Stimulated activated effector memory CD8-positive, alpha-beta T cell treated with anti-CD3 and anti-CD28 coated beads, Interleukin-12 subunit alpha, Interleukin-12 subunit beta, amount 100 ng/mL, for 72 hours (primary cell): Measurements from ENCODE around the gene TBX4.
A peak's percentile ranks its signal among the peaks of the same experiment; 100 is the strongest.

Experiments used
- ATAC-seq: fragments of 150-1000 bp; cut with Tn5 transposase; 2 replicates; pipeline ENCODE4 v1.10.0; 2021
- DNase-seq, 2 donors: peaks; one replicate each; pipeline ENCODE4 v3.0.0; 2021 to 2022; ENCODE audit warnings: low spot score in 2 of 2
- H3K27ac Mint-ChIP-seq: one replicate; pipeline ENCODE4 v1.8.0; 2022; ENCODE audit warnings: mild to moderate bottlenecking, mixed read lengths
- H3K36me3 Mint-ChIP-seq: one replicate; pipeline ENCODE4 v1.8.0; 2022; ENCODE audit warnings: mild to moderate bottlenecking, mixed read lengths
- H3K4me1 Mint-ChIP-seq: one replicate; pipeline ENCODE4 v1.8.0; 2022; ENCODE audit warnings: mixed read lengths
- H3K4me3 Mint-ChIP-seq: one replicate; pipeline ENCODE4 v1.8.0; 2022; ENCODE audit warnings: mild to moderate bottlenecking, mixed read lengths
- H3K9me3 Mint-ChIP-seq: one replicate; pipeline ENCODE4 v1.8.0; 2022; ENCODE audit warnings: mixed read lengths

Gene TBX4

DNA sequence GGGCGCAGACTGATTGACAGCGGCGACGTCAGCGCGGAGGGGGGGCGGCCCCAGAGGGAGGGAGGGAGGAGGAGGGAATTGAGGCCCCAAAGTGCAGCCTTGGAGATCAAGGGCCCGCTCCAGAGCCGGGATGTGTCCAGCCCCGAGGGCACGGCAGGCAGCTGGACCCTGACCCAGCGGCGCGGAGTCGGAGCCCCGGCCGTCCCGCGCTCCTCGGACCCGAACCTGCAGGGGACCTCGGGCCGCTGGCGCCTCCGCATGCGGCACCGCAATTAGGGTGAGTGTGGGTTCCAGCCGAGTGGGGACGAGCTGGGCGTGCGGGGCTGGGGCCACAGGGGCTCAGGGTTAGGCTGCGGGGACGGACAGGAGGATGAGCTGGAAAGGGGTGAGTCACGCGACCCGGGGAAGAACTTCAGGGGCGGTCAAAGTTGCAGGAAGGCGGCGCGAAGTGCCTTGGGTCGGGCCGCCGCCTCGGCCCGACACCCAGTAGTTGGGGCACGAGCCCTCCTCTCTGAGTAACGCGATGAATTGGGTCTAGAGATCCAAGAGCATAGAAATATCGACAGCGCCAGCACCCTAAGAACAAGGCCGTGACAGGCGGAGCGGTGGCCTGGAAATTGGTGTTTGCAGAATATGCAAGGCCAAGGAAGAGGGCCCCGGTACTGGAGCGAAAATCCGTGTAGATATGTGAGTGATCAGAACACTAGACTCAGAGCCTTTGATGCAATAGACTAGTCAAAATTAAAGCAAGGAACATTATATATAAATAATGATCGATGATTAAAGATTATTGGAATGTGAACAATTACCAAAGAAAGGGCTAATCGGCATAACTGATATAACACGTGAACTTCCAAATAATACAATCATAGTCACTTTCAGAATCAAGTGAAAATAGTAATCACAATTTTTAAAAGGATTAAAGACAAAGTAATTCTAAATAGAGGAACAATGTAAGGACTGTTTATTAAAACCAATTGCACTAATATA is at the start of gene TBX4:
Gene TBX4 (plus strand): TSS at position 122 of the 990 bp plus-strand sequence. CDS start 4,069 bp downstream, outside the sequence.
- Mint-ChIP-seq H3K4me1 (peaks cover 33% of the 10 kb centered on the region), H3K27ac (no peak within 1 kb of the TSS), H3K4me3 (peak within 1 kb of the TSS; percentile 44), H3K9me3 (no peaks in the 10 kb centered on the region), H3K36me3 (no peaks in the 10 kb centered on the region)
- ATAC-seq (no peak), DNase-seq (peak in 1 of 2 donors; percentile 50)

DNA sequence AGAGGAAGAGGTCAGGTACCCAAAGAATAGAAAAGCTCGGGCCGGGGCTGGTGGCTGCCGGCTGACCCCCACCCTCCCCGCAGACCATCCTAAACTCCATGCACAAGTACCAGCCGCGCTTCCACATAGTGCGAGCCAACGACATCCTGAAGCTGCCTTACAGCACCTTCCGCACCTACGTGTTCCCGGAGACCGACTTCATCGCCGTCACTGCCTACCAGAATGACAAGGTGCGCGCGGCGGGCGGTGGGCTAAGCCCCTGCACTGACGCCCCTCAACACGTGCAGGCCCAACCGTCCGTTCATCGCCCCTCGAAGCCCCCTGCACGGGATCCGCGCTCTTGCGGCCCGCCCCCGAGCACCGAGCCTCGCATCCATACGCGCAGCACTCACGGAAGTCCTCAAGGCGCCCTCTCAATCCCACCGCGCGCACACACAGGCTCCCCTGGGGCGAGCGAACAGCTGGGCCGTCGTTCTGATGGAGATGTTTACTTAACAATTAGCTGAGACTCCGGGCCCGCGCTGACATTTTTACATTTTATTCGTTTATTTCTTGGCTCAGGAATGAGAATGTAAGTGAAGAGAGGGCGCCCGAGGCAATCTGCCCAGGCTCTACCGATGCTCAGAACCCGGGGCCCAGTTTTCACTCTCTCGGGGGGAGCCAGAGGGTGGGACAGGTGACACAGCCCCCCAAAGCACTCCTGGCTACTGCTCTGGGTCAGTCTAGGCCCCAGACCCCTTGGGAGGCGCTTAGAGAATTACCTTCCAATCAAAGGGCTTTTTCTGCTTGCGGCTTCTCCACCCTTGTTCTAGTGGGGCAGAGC is 49.0 kb upstream of the TBX4 start:
- DNase-seq (peak in 1 of 2 donors; percentile 67), ATAC-seq (peak; percentile 20)
- H3K4me1 Mint-ChIP-seq, result peaks cover 33% of the 10 kb centered on the region
- H3K9me3 Mint-ChIP-seq, result no peaks in the 10 kb centered on the region
- H3K27ac Mint-ChIP-seq, result no peak overlapping the region
- H3K36me3 Mint-ChIP-seq, result no peaks in the 10 kb centered on the region
- H3K4me3 Mint-ChIP-seq, result peak overlapping the region; percentile 61

DNA sequence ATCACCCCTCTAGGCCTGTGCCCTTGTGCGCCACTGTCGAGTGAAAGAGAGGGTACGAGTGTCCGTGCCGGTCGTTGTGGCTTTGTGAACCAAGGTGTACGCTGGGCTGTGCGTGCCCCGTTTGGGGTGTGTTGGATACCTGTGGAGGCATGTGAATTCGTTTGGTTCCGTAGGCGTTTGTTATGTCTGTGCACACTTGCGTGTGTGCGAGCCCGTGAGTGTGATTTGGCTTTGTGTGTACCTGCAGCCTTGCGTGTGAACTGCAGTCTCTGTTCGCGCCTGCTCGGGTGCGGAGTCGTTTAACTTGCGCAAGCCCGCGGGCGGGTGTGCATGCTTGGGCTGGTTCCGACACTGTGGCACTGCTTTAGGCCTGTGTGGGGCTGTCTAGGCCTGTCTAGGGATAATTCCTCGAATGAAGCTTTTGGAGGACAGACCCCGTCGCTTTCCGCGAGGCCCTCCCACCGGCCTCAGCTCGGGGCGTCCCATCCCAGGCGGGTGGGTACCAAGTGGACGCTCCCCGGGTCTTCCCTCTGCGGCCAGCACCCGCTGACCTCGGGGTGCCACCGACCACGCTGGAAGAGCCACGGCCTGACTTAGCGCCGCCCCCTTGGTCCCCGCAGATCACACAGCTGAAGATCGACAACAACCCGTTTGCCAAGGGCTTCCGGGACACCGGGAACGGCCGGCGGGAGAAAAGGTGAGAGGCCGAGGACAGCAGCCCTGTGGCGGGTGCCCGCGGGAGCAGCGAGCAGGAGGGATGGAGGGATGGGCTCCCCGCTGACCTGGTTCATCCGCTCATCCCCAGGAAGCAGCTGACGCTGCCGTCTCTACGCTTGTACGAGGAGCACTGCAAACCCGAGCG is 48.2 kb upstream of the TBX4 start:
- DNase-seq, result peak in 1 of 2 donors; percentile 61
- Mint-ChIP-seq H3K27ac (no peak overlapping the region), H3K36me3 (no peaks in the 10 kb centered on the region), H3K4me1 (peaks cover 36% of the 10 kb centered on the region), H3K4me3 (peak overlapping the region; percentile 61), H3K9me3 (no peaks in the 10 kb centered on the region)
- no peak for ATAC-seq

DNA sequence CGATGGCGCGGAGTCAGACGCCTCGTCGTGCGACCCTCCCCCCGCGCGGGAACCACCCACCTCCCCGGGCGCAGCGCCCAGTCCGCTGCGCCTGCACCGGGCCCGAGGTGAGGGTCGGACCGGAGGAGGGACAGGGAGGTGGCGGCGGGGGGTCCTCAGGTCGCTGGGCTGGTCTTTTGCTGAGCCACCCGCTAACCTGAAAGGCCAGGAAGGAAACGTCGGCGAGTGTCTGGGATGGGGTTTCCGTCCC is 47.6 kb upstream of the TBX4 start:
- no peak for DNase-seq
- peak overlapping the region; percentile 61 for H3K4me3 Mint-ChIP-seq

DNA sequence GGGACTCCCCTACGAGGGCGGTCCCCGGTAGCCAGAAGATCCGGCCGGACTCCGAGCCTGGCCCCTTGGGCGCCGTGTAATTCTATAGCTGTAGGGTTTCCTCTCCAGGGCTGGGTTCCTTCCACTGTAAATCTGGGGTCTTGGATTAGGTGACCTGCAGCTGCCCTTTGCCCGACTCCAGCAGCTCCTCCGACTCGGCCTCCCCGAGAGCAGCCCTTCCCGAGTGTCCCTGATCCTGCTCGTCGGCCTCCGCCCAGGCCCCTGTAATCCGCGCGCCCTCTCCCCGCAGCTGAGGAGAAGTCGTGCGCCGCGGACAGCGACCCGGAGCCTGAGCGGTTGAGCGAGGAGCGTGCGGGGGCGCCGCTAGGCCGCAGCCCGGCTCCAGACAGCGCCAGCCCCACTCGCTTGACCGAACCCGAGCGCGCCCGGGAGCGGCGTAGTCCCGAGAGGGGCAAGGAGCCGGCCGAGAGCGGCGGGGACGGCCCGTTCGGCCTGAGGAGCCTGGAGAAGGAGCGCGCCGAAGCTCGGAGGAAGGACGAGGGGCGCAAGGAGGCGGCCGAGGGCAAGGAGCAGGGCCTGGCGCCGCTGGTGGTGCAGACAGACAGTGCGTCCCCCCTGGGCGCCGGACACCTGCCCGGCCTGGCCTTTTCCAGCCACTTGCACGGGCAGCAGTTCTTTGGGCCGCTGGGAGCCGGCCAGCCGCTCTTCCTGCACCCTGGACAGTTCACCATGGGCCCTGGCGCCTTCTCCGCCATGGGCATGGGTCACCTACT is 47.1 kb upstream of the TBX4 start:
- H3K4me1 Mint-ChIP-seq, result peaks cover 40% of the 10 kb centered on the region
- ATAC-seq, result no peak
- H3K36me3 Mint-ChIP-seq, result no peaks in the 10 kb centered on the region
- H3K9me3 Mint-ChIP-seq, result no peaks in the 10 kb centered on the region
- H3K27ac Mint-ChIP-seq, result no peak overlapping the region
- H3K4me3 Mint-ChIP-seq, result peak overlapping the region; percentile 61
- peak in 1 of 2 donors; percentile 64 for DNase-seq

More for the DNA sequence above, 47.6 kb upstream of the TBX4 start:
- Mint-ChIP-seq H3K9me3 (no peaks in the 10 kb centered on the region), H3K27ac (no peak overlapping the region), H3K4me1 (peaks cover 37% of the 10 kb centered on the region), H3K36me3 (no peaks in the 10 kb centered on the region)
- no peak for ATAC-seq

DNA sequence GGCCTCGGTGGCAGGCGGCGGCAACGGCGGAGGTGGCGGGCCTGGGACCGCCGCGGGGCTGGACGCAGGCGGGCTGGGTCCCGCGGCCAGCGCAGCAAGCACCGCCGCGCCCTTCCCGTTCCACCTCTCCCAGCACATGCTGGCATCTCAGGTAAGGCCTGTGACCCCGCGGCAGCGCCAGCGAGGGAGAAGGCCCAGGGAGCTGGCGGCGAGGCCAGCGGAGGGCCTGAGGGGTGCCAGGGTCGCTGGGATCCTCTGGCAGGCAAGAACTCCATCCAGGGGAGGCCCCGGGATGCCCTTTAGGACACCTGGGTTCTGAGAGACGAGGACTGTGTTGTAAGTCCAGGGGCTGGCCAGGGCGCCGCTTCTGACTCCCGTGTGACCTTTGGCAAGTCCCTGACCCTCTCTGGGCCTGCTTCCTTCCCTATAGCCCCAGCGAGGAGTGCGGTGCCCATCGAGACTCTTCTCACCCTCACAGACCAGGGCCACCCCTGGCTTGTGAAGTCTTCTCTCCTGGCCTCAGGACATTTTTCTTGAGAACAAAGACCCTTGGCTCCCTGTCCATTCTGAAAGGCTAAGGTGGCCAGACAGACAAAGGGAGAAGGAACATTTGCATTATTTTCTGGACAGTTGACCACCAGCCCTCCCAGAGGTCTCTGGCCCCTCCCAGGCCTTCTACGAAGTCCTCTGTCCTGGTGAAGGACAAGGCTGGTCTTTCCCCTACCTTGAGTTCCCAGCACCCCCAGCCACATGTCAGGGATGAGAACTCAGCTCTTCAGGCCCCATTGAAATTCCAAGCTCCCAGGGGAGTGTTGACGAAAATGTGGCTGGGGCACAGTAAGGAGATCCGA is 46.3 kb upstream of the TBX4 start:
- no peak for DNase-seq
- no peak overlapping the region for H3K27ac Mint-ChIP-seq
- no peaks in the 10 kb centered on the region for H3K36me3 Mint-ChIP-seq
- no peak overlapping the region for H3K4me3 Mint-ChIP-seq
- H3K9me3 Mint-ChIP-seq, result no peaks in the 10 kb centered on the region
- ATAC-seq, result no peak
- peaks cover 48% of the 10 kb centered on the region for H3K4me1 Mint-ChIP-seq

DNA sequence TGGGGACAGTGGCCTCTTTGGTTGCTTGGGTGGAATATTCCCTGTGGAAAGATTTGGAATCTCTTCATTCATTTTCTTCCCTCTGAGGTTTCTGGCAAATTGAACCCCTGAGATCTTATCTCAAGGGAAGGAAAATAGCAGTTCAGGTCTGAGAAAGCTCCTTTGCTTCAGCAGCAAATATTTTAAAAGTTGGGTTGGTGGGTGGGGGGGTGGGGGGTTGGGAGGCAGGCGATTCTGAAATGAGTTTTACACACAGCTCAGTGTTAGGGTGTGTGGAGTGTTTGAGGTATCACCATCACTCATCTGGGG is 45.7 kb upstream of the TBX4 start:
- ATAC-seq (no peak), DNase-seq (no peak)
- Mint-ChIP-seq H3K27ac (no peak overlapping the region), H3K36me3 (no peaks in the 10 kb centered on the region), H3K4me3 (no peak overlapping the region), H3K4me1 (peaks cover 42% of the 10 kb centered on the region), H3K9me3 (no peaks in the 10 kb centered on the region)

DNA sequence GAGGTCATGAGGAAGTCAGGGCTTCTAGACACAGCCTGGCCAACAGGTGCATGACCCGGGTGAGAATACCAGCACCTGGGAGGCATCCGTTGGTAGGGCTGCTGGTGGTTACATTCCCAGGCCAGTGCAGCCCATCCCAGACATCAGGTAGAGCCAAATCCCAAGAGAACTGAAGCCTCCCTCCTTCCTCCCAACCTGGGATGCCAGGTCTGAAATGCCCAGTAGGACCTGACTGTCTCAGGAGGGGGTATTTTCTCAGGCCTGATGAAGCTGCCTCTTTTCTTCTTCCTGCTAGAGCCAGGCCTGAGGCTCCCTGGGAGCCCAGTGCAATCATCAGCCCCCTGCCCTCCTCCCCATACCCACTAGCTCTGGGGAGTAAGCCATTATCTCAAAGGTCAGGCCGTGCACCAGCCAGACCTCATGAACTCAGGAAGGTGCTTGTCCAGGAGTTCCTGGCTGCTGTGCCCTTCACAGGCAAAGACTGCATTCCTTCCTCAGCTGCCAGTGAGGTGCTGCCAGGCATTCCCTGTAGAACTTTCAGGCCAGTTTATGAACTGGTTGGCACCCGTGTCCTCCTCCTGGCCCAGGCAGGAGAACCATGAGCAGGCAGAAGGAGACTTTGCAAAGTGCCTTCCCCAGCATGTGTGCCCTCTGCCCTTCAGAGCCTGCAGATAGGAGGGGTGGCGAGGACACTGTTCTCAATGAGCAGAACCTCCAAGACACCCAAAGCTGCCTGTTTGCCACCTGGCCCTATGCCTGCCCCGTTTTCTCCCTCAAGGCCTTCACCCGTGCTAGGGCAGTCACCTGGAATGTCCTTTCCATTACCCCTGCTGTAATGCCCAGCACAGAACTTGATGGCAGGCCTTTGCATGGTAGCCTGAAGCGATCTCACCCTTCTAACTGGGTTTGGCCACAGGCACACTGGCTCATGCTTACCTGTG is 45.0 kb upstream of the TBX4 start:
- no peaks in the 10 kb centered on the region for H3K9me3 Mint-ChIP-seq
- H3K36me3 Mint-ChIP-seq, result no peaks in the 10 kb centered on the region
- H3K27ac Mint-ChIP-seq, result no peak overlapping the region
- ATAC-seq, result no peak
- no peak overlapping the region for H3K4me3 Mint-ChIP-seq
- DNase-seq, result no peak
- H3K4me1 Mint-ChIP-seq, result peaks cover 41% of the 10 kb centered on the region

DNA sequence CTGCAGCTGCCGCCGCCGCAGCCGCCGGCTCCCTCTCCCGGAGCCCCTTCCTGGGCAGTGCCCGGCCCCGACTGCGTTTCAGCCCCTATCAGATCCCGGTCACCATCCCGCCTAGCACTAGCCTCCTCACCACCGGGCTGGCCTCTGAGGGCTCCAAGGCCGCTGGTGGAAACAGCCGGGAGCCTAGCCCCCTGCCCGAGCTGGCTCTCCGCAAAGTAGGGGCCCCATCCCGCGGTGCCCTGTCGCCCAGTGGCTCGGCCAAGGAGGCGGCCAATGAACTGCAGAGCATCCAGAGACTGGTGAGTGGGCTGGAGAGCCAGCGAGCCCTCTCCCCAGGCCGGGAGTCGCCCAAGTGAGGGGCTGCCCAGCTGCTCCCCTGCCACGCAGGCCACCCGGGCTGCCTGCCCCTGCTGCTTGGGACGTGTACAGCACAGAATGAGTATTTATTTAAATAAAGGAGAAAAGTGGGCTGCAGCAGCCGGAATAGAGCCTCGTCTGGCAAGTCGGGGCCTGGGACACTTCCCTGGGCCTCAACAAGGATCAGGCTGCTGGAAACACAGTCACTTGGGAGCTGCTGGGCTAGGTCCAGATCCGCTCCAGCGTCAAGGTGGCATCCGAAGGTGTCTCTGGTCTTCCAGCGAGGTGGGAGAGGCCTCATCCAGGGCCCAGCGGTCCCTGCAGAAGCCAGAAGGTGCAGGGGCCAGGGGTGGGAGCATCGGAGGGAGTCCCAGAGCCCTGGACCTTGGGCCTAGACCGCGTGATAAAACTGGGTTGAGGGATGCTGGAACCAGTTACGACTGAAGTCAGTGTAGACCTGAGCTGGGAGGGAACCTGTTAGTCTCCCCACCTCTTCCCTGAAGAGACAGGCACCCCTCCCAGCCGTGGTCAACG is 43.8 kb upstream of the TBX4 start:
- no peak overlapping the region for H3K27ac Mint-ChIP-seq
- H3K4me1 Mint-ChIP-seq, result peaks cover 29% of the 10 kb centered on the region

DNA sequence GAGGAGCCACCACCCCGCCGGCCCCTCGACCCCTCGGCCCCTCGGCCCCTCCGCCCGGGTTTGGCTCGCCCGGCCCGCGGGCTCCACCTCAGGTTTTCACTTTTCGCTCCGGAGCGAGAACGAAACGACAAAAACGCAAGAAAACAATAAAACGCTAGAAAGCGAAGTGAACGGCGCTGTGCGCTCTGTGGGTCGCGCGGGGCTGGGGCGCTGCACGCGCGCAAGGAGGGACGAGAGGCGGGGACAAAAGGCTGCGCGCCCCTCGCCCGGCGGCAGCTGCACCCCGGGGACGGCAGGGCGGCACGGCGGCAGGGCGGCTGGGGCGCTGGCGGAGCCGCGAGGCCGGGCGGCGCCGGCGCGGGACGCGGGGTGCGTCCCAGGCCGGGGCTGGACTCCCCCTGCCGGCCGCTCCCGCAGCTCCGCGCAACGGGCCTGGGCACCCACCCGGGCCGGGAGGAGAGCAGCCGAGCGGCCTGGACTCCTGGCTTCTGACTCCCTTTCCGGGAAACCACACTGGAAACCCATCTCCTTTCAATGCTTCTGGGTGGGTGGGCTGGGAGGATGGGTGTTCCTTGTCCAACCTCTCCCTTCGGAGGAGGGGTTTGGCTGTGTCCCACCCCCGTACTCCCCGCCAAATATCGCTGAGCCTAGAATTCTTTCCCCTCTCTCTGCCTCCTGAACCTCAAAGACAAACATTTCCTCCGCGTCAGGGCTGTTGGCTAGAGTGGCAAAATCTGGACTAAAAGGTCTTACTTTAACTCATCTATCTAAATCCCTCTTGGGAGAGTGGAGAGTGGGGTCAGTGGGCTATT is 42.7 kb upstream of the TBX4 start:
- no peaks in the 10 kb centered on the region for H3K36me3 Mint-ChIP-seq
- ATAC-seq (peak; percentile 51), DNase-seq (peak in 1 of 2 donors; percentile 72)
- H3K27ac Mint-ChIP-seq, result no peak overlapping the region
- peak overlapping the region; percentile 70 for H3K4me3 Mint-ChIP-seq
- peaks cover 21% of the 10 kb centered on the region for H3K4me1 Mint-ChIP-seq
- H3K9me3 Mint-ChIP-seq, result no peaks in the 10 kb centered on the region

More for the DNA sequence above, 43.8 kb upstream of the TBX4 start:
- no peaks in the 10 kb centered on the region for H3K36me3 Mint-ChIP-seq
- H3K9me3 Mint-ChIP-seq, result no peaks in the 10 kb centered on the region
- H3K4me3 Mint-ChIP-seq, result peak overlapping the region; percentile 70
- ATAC-seq (no peak), DNase-seq (no peak)

DNA sequence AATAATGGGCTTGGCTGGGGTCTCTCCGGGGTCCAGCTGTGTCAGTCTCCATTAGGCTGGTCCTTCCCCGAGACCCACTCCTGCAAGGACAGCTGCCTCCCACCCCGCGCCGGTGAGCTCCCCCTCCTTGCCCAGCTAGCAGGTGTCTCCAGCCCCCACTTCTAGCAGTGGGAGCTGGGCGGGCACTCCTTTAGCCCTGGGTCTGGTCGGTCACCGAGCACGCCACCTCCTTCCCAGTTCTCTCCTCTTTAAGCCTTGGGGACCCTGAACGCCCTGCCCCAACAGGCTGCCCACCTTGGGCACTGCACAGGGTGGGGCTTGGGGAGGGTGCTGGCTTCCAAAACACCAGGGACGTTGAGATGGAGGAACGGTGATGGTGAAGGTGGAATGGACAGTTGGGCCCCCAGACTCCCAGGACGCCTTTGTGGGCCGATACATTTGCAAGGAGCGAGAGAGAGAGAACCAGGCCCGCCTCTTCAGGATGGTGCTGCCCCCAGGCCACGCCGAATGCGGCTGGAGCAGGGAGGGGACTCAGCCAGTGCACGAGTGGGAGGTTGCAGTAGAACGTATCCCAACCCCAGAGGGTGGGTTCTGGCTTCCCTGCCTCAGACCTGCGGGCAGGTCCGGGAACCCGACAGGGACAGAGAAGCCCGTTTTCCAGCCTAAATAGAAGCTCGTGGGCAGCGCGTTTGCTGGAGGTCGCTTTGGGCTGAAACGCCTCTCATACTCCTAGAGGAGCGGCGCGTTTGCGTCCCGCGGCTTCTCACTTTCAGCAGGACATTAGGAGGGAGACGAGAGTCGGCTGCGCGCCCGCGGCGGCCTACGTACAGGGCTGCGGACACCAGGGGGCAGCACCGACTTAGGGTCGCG is 41.8 kb upstream of the TBX4 start:
- DNase-seq (peak; percentile 73 to 89), ATAC-seq (peak; percentile 62)
- Mint-ChIP-seq H3K9me3 (no peaks in the 10 kb centered on the region), H3K27ac (no peak overlapping the region), H3K36me3 (no peaks in the 10 kb centered on the region), H3K4me3 (peak overlapping the region; percentile 70), H3K4me1 (peaks cover 21% of the 10 kb centered on the region)
